DMS114 treated with DMSO at 0.1 percent for 48 hours (cell line): Measurements from ENCODE around the gene HELZ2.

ENCODE experiments used
- DNase-seq: peaks from one replicate; lab custom pipeline; 2025; ENCODE audit not compliant: unreplicated experiment; lab: John Stamatoyannopoulos, UW

HELZ2 gene

DNA sequence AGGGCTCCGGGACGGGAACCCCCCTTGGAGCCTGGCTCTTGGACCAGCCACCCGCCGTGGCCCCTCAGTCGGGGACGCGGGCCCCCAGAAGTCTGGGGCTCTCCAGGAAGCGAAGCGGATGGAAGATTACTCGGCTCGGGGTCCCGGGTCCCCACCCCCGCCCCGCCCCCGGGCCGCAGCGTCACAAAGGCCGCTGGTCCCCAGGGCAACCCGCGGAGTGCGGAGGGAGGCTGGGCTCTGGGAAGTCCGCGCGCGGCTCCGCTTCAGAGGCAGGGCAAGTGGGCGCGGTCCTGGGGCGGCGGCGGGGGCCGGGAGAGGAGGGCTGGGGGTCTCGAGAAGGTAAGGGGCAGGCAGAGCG, 20.1 kb downstream of the HELZ2 start, which contains the start of gene FNDC11:
Gene FNDC11, plus strand, starts transcription at position 227 of the 358 bp plus-strand sequence. CDS start 1,505 bp downstream, outside the sequence.
- no peak for DNase-seq

DNA sequence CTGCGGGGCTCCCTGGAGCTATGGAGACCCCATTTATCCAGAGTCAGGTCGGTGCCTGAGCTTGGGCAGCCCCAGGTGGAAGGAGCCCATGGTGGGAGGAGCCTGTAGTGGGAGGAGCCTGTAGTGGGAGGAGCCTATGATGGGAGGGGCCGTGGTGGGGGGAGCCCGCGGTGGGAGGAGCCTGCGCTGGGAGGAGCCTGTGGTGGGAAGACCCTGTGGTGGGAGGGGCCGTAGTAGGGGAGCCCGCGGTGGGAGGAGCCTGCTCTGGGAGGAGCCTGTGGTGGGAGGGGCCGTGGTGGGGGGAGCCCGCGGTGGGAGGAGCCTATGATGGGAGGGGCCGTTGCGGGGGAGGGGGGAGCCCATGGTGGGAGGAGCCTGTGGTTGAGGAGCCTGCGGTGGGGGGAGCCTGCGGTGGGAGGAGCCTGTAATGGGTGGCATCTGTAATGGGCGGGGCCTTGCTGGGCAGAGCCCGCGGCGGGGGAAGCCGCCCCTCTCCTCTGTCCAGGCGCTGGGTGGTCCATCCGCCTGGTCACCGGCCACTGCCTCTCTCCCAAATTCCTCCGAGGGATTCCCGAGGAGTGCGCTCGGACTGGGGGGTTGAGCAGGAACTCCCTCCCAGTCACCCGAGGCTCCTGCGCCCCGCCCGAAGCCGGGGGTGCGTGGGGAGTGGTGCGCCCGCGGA, 20.6 kb downstream of the HELZ2 start:
- peak; percentile 34 for DNase-seq

DNA sequence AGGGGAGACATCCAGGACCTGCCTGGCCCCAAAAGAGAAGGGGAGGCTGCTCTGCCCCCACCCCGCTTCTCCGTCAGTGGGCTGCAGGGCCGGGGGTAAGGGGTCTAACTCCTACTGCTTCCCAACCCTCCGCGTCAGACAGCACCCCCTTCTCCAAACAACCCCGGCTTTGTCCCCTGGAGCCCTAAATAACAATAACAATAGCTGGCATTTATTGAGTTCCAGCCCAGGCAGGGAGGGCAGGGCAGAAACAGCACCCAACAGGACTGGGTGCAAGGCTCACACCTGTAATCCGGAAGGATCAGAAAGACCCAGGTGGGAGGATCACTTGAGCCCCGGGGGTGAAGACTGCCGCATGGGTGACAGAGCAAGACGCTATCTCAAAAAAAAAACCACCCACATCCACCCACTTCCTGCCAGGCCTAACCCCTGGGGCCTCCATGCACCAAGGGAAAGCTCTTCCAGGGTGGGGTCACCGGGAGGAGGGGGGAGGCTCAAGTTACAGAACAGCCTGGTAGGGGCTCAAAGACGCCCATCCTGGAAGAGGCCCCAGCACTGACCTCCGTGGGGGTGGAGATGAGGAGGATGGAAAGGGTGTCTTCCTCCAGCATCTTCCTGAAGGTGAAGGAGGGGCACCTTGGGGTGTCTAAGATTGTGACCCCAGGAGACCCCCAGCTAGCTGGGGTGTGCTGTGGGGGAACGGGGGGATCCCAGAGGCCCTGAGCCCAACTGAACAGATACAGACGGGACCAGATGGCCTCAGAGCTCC, 21.4 kb downstream of the HELZ2 start:
- DNase-seq, result no peak

DNA sequence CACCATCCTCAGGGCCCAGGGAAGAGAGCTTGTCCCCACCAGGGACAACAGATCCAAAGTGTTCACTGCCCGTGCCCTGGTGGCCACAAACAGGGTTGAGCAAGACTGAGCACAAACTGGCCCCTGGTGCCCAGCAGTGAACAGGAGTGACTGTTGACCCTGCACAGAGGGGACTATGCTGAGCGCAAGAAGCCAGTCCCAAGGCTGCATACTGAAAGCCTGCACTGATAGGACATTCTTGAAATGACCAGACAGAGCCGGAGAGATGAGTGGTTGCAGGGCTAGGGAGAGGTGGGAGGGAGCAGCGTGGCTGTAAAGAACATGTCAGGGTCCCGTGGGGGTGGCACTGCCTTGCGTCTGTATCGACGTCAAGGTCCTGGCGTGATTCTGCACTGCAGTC, 23.0 kb downstream of the HELZ2 start:
- no peak for DNase-seq

DNA sequence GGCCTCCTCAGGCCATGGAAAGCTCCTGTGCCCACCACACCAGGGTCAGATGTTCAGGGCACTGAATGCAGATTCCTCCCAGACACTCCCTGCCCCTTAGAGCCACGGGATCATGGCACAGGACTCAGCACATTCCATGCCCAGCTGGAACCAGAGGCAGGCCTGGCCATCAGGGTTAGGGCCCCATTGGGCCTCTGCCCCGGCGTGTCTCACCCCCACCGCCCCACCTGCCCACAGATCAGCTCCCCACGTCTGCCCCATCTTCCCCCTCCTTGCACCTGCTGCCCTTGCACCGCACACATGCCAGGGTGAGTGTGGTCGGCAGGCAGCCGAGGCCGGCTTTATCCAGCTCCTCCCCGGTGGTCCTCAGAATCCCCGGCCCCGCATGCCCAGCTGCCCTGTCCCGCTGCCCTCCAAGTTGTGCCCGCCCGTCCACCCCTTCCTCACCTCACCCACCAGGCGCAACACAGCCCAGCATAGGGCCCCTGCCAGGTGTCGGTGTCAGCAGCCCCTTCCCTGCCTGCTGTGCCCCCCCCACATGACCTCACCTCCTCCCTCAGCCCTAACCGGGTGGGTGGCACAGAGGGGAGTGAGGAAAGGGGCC, 24.3 kb downstream of the HELZ2 start:
- no peak for DNase-seq

DNA sequence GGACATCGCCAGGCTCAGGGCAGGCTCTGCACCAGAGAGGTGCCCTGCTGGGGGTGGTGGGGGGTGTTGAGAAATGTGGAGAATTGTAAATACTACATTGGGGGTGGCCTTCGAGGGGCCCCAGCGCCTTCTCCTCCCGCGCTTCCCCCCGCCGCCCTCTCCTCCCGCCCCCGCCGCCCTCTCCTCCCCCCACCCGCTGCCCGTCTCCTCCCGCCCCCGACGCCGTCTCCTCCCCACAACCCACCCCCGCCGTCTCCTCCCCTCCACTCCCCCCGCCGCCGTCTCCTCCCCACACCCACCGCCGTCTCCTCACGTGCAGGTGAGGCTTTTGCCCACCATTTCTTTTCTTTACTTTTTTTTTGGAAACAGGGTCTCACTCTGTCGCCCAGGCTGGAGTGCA, 25.0 kb downstream of the HELZ2 start:
- no peak for DNase-seq

DNA sequence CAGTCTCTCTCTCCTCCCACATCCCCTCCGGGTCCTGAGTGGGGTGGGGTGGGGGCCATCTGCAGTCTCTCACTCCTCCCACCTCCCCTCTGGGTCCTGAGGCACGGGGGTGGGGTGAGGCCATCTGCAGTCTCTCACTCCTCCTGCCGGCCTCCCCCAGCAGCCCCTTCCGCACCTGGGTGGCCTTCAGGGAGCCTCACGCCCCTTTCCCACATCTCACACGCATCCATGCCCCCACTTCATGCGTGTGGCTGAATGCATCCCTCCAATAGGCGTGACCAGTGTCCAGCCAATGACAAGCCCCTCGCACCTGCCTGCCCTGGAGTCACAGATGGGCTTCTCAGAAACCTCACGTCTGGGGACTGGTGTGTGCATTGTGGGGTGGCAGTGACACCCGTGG, 25.5 kb downstream of the HELZ2 start:
- no peak for DNase-seq

DNA sequence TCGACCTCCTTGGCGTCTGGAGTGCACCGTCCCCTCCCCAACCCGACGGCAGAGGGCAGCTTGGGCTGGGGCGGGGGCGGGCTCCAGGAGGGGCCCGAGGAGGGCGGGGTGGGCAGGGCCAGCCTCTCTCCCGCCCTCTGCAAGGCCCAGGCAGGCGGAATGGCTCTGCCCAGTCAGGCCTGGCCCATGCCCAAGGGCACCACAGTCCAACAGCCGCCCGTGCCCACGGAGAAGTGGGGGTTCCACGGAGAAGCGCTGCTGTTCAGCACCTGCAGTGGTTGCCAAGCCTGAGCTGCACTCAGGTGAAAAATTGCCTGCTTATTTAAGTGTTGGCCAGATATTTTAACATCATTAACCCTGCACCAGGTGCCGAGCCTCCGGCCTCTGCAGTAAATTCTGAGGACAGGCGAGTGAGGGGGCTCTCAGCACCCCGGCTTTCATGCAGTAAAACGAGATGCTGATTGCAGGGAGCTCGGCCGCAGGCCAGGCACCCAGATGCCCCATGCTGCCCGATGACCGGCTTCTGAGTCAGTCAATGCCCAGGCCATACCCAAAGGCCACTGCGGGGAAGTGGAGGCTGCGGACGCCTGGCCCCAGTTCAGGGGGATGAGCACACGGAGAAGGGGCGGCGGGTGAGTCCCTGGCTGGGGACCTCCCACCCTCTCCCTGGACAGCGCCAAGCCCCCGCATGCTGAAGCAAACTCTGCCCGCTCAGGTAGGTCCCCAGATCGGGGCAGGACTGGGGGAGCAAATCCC, 26.1 kb downstream of the HELZ2 start, which contains the start of gene SRMS:
Gene SRMS, minus strand, starts transcription at position 25 of the 756 bp plus-strand sequence. CDS start 286 bp downstream, outside the sequence.
- no peak for DNase-seq

DNA sequence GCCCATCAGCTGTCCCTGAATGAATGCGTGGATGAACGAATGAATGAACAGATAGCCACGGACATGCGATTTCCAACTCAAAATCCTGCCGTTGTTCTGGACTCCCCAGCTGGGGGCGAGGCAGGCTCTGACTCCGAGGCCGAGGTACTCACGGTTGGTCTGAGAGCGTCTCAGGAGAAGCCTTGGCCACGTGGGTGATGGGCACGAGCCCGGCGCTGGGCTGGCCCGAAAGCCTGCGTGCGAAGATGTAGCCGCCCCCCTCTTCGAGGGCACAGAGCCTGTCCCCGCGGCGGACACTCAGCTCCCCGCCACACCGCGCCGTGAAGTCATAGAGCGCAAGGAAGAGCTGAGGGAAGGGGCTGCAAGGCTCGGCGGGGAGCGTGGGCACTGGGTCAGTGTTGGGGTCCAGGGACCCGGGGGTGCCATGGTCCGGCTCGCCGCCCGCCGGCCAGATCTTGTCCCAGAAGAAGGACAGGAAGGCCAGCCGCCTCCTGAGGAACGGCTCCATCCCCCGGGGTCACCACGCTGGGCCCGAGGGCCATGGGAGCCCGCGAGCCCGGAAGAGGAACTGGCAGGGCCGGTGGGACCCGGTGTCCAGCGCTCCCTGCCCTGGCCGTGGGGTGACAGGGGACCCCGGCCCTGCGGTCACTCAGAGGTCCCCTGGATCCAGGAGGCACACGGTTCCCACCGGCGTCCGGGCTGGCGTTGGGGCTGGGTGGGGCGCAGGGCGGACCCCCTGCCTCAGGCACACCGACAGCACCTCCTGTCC, 26.9 kb downstream of the HELZ2 start:
- DNase-seq, result no peak

DNA sequence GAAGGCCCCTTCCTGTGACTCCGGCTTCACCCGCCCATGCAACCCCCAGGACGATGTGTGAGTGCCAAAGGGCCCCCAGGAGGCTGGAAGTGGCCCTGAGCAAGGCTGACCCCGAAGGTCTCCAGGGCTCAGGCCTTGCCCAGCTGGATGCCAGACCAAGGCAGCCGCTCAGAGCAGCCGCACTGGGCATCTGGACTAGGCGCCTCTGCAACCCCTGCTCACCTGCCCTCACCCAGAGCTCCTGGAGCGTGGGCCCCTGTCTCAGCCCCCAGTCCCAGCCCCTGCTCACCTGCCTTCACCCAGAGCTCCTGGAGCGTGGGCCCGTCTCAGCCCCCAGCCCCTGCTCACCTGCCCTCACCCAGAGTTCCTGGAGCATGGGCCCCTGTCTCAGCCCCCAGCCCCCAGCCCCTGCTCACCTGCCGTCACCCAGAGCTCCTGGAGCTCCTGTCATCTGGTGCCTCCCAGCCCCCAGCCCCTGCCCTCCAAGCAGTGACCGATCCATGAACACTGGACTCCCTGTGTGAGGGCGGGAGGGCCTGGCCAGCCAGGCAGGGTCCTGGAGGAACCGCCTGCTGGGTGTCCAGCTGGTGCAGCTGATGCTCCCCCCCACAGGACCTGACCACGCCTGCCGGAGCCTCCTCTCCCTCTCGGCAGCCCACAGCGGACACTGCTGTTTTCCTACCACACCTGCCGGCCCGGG, 27.6 kb downstream of the HELZ2 start:
- no peak for DNase-seq

DNA sequence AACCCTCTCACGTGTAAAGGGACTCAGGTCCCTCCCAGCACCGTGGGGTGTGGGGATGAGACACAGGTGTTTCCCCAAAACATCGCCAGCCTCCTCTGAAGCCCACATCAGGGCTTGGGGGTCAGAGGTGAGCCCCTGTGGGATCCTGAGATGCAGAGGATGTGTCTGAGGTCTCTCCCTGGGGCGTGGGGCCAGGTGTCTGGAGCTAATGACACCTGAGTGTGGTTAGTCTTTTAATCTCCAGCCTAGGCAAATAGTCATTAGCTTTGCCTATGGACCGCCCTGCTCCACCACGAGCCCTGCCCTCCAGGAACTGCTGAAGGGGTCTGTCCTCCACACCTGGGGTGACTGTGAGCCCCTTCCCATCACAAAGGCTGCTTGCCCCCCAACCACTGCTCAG, 28.2 kb downstream of the HELZ2 start:
- DNase-seq, result no peak

DNA sequence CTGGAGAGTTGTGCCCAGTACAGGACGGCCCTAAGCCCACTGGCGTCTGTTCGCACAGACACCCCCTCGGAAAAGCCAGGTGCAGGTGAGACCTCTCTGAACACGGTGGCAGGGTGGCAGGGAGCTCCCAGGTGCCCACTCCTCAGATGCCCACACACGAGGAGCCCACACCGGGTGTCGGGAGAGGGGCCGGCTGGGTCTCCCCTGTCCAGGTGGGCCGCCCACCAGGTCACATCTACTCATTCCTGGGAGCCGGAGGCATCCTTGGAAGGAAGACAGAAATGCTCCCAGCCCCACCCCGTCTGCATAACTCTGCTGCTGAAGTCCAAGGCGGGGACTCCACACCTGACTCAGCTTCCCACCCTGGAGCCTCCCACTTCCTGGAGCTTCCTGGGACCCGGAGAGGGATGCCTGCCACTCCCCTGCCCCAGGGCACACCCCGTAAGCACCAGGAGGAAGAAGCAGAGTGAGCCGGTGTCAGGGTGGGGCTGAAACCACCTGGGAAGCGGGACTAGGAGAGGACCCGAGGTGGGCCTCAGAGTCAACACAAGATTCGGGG, 29.0 kb downstream of the HELZ2 start:
- DNase-seq, result no peak

DNA sequence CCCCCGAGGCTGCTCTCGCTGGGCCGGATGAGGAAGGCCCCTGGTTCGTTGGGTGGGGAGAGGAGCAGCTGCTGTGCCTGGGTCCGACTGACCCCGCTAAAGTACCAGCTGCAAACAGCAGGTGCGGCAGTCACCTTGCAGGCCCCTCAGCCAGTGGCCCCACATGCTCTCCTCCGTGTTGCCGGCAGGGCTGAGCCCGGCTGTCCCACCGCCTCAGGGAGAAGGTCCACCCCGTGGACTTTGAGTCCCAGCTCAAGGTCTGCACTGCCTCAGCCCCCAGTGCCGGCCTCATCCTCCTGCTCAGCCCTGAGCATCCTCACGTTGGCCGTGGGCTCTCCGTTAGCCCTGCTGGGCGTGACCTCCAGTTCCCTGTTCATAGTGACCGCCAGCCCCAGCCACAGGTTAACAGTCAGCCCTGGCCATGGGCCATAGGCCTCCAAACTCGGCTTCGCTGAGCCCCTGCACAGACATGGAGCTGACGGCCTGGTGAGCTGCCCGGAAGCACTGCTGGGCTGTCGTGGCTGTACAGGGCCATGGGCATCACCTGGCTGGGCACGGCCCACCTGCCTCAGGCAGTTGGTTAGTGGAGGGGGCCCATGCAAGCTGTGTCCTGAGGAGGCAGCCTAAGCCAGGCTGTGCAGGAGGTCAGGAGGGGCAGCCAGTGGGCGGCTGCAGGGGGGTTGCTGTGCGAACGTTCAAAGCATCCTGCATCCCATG, 29.6 kb downstream of the HELZ2 start:
- no peak for DNase-seq

DNA sequence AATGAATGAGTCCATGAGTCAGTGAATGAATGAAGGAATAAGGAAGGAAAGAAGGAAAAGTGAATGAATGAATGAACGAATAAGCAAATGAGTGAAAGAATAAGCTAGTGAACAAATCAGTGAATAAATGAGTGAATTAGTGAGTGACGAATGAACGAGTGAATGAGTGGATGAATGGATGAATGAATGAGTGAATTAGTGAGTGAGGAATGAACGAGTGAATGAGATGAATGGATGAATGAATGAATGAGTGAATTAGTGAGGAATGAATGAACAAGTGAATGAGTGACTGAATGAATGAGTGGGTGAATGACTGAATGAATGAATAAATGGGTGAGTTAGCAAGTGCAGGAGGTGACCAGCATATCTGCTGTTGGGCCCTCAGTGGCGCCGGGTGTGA, 30.3 kb downstream of the HELZ2 start:
- DNase-seq, result no peak

DNA sequence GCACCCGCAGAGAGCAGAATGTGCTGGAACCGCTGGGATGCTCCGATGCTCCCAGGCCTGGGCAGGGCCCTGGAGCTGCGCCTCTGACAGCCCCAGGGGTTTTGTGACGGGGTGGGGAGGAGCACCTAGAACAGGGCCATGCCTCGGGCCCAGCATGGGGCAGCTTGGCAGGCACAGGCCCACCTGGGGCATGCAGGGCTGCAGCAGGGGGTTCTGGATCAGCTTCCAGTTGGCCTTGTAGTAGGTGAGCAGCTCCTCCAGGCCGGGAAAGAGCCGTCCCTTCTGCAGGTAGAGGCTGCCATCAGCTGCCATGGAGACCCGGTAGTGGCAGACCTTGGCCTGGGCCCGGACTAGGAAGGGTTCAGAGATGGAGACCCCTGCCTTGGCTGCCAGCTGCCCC, 30.9 kb downstream of the HELZ2 start:
- DNase-seq, result no peak

DNA sequence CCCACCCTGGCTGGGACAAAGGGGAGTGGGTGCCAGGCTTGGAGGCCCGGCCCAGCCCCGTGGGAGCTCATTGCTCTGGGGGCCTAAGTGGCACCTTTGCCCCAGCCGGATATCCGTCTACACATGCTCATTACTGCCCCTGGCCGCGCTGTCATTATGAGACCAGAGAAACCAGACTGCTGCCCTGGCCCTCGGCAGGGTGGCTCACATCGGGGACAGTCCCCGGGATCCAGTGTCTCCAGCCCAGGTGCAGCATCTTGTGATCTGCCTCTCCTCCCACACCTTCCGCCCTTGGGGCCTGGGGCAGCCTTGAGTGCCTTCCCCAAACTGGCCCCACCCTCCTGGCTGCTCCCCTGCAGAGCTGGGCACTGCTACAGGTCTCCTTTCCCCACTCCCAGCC, 31.3 kb downstream of the HELZ2 start:
- no peak for DNase-seq

DNA sequence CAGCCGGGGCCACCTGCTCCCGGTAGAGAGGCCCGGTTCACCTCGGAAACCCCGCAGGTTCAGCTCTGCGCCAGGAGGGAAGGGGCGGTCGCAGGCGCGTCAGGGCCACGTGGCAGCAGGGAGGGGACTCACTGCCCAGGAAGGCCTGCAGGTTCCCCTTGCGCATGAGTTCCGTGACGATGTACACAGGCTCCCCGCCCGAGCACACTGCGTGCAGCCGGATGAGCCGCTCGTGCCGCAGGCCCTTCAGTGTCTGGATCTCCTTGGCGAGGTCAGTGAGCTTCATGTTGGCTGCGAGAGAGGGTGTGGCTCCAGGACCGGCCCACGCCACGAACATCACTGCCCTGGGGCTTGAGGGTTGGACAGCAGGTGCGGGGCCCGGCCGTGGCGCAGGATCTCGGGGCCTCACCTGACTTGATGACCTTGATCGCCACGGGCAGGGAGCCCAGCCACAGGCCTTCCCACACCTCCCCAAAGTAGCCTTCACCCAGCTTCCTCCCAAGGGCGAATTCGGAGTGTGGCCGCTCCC, 31.9 kb downstream of the HELZ2 start:
- no peak for DNase-seq

DNA sequence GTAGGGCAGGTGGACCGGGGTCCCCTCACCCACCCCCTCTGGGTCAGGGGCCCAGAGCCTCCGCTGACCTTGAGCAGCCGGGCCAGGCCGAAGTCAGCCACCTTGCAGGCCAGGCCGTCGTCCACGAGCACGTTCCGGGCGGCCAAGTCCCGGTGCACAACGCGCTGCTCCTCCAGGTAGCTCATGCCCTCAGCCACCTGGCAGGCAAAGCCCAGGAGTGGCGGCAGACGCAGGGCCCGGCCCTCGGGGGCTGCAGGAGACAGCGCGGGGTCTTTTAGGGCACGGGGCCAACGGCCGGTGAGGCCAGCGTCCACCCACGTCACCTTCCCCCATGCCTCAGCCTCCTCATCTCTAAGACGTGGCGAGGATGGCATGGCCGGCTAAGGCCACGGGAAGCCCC, 32.7 kb downstream of the HELZ2 start:
- DNase-seq, result no peak
